Activated CD8-positive, alpha-beta memory T cell treated with anti-CD3 and anti-CD28 coated beads, Interleukin-2, amount 50 U/mL, for 24 hours (primary cell): ENCODE measurements around the gene CHIT1.

Experiments
- DNase-seq: peaks from one replicate; pipeline ENCODE4 v3.0.0-alpha.2; 2020; ENCODE audit errors: extremely low read depth

CHIT1 gene

GRCh38 chr1:203216274-203217138, 13.0 kb downstream of the CHIT1 start:
- peak; percentile 31 for DNase-seq

DNA sequence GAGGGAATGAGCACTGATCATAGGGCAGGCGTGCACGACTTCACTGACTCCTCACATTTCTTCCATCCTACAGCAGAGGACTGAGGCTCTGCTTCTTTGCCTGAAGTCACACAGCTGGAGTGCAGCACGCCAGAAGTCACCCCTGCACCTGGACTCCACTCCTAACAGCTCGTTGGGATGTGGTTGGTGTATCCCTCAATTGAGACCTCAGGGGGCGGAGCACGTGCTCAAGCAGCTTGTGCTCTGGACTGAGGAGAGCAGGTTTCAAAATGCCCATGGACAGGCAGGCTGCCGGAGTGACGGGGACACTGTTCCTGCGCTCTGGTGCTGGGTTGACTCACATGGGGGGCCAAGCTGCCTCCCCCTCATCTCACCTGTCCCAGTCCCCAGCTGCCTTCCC, 13.9 kb downstream of the CHIT1 start:
- DNase-seq: no peak

DNA sequence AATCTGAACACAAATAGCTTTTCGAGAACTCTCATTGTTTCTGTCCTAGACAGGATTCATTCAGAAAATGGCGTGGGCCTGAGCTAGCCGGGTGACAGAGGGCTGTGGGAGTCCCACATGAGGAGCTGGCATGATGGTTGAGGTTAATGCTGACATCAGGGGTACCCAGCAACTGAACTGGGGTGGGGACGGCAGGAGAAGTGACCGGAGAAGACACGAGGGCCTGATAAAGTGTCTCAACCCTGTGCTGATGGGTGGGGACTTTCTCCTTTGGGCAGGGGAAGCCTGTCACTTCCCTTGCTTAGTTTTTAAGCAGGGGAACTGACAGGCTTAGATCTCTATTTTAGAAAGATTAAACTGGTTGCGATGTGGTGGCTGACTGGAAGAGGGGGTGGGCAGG, 14.6 kb downstream of the CHIT1 start:
- DNase-seq: no peak

DNA sequence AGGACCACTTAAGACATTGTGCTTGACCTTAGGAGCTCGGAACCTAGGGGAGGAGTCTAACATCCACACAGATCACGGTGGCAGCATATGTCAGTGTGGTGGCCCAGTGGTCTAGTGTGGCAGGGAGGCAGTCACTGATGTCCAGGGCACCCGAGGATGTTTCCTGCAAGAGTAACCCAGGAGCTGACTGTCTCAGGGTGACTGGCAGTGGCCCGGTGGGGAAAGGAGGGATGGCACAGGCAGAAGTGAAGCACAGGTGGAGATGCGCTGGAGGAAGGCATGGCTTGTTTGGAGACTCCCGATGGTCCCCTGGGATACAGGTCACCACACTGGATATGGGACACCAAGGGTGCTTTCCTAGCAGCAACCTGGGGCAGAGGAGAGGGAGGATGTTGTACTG, 16.3 kb downstream of the CHIT1 start:
- DNase-seq: no peak

DNA sequence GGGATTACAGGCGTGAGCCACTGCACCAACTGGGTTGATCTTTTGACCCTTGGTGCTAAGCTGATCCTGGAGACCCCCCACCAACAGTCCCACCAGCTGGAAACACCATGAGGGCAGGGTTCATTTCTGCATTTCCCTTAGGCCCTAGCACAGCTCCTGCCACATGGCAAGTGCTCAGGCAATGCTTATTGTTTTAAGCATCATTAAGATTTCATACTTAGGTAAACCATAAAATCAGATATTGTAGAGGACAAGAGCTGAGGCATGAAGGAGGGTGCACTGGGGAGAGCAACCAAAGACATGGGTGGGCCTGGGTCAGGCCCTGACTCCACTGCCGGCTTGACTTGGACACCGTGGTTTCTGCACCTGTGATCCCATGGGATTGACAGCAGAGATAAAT, 17.7 kb downstream of the CHIT1 start:
- DNase-seq: no peak

DNA sequence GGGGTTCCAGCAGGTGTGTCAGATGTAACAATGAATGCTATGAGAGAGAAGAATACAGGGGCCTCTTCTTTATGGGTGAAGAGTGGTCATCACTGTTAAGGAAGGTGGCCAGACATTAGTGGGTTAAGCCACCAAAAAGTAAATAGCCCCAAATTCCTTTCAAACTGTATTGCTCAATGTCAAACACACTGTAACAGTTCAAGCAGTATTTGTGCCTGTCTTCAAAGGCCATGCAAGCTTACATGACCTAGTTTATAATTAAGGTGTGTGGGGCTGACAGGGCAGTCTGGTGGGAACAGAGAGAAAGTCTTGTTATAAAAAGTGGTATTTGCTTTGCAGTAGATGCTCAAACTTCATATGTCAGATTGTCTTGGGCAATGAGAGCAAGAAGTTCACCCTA, 18.5 kb downstream of the CHIT1 start:
- DNase-seq: no peak

- no peak for DNase-seq
Measured at GRCh38 chr1:203210350-203210749, 19.1 kb downstream of the CHIT1 start.

DNA sequence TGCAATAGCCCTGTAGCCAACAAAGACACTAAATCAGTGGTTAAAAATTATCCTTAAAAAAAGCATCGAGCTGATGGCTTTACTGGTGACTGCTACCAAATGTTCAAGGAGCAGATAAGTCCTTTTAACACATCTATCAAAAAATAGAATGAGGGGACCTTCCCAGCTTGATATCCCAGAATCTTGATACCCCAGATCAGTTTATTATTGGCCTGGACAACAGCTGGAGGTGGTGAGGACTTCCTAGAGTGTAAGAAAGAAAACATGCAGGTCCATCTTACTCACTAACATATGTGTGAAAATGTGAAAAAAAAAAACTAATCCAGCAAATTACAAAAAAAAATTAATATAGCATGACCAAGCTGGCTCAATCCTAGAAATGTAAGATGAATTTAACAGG, 21.3 kb downstream of the CHIT1 start:
- DNase-seq: no peak

- no peak for DNase-seq
Measured at GRCh38 chr1:203207751-203208150, 21.7 kb downstream of the CHIT1 start.

GRCh38 chr1:203206129-203206687, 23.3 kb downstream of the CHIT1 start:
- DNase-seq: no peak

- DNase-seq: no peak
Measured at GRCh38 chr1:203204756-203205155, 24.7 kb downstream of the CHIT1 start.

GRCh38 chr1:203202431-203203245, 26.8 kb downstream of the CHIT1 start:
- DNase-seq: no peak

GRCh38 chr1:203201516-203202205, 27.8 kb downstream of the CHIT1 start:
- no peak for DNase-seq

DNA sequence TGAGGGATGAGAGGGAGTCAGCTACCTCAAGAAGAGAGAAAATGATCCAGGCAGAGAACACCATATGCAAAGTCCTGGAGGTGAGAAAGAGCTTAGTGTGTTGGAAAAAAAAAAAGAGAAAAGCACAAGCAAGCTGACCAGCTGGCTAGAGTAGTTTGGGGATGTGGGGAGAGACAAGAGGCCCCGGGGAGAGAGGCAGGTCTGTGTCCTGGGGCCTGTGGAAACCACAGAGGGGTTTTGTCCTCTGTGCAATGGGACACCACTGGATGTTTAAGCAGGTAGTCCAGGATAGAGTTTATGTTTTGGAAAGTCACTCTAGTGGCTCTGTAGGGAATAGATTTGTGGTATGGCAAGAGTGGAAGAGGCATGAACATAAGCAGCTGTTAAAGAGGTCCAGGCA, 28.6 kb downstream of the CHIT1 start:
- no peak for DNase-seq

DNA sequence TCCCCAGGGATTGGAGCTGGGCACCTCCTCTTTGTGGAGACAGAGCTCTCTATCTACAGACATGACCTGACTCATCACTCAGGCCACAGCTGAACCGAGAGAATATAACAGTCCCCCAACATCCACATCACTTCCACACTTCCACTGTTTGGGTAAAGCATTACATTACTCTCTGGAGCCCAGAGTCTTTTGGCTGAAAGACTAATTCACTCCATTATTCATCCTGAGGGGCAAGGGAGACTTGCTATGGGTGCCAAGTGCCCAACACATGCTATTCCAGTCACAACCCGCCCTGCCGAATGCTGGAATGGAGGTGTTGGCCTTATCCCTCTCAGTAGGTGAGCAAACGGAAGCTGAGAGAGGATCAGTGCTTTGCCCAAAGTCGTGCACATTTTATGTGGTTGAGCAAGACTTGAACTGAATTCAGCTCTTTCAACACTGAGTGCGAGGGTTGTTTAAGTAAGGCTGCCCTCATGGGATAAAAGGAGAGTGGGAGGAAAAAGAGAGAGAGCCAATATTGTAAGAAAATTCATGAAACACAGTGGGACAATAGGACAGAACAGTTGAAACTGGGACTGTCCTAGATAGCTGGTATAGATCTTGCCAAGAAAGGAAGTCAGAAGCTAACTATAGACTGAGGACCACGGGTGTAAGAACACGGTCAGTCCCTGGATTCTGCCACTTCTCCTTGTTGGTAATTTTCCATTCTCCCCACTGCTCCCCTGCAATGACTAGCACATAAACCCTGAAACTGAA, 29.5 kb downstream of the CHIT1 start:
- no peak for DNase-seq

DNA sequence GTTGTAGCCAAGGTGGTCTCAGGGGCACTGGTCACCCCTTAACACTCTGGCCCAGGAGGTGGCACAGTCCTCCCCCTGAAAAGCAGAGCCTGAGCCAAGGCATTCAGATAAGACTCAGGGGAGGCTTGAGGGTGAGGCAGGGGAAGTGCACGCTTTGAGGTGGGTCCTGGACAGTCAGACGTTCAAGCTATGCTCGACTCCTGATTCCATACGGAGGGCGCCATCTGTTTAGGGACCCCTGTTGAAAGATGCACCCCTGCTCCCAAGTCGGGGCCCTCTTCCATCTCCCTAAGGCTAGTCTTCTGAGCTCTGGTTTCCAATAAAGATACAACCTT, 30.0 kb downstream of the CHIT1 start:
- DNase-seq: no peak

- no peak for DNase-seq
Measured at GRCh38 chr1:203199002-203199401, 30.5 kb downstream of the CHIT1 start.

DNA sequence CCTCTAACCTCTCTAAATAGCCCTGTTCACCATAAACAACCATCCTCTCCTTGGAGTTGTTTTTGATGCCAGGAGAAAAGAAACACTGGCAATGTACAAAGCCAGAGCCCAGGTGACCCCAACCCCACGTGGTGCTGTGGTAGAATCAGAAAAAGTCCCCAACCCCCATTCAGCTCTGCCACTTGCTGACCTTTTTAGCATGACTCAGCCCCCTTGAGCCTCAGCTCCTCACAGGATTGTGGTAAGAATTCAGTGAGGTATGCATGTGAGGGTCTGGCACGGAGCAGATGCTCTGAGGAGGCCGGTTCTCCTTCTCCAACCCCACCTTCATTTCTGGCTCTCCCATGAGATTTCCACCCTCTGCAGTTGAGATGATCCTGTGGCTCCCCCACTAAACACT, 31.8 kb downstream of the CHIT1 start:
- DNase-seq: no peak

DNA sequence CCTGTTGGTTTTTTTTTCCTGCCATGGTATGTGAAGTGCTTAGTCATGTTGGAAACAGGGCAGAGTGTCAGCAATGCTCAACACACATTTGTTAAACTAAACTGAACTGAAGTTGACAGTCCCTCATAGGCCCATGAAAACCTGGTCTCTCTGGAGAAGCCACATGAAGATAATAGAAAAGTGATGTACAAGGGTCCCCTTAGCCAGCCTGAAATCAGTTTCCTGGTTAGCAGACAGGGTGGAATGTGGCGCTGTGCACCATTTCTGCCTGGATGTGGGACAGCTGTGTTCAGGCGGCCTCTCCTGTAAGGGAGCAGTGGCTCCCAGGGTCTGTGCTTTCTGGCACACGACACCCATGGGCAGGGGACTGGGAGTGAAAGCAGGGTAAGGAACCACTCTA, 33.1 kb downstream of the CHIT1 start:
- no peak for DNase-seq

- DNase-seq: no peak
Measured at GRCh38 chr1:203190949-203191348, 38.5 kb downstream of the CHIT1 start.

GRCh38 chr1:203189951-203190352, 39.5 kb downstream of the CHIT1 start:
- no peak for DNase-seq
